ENCODE measurements around the gene PET100. TPM values are rescaled to one million over a fixed set of nuclear protein-coding genes. Genes with fewer than 3 reads are reported as not detected.

The PET100 gene
- polyA plus RNA-seq, 1 donor (not counting 4 experiments of a cell fraction or from before 2014, with no cell fraction given) = 85.8 TPM

GRCh38 chr19:7605490-7606222 is 23.9 kb upstream of the PET100 start:
- peaks cover 3% of the 10 kb centered on the region for H3K4me1 ChIP-seq (ENCODE audit: control insufficient read depth, extremely low read depth, insufficient read depth, low read length)
- DNase-seq (ENCODE audit: low read depth, low spot score) (no peak), FAIRE-seq (no peak)
- TF ChIP-seq EZH2 (IDR thresholded peaks at IDR 0.05; ENCODE audit: low read length) = no peak
- TF ChIP-seq CTCF (optimal IDR thresholded peaks at IDR 0.05 in 1 of 3, IDR thresholded peaks at IDR 0.05 in 1 of 3, conservative IDR thresholded peaks at IDR 0.05 in 1 of 3; ENCODE audit: extremely low read depth in 1 of 3, insufficient read depth in 2 of 3, low read length in 3 of 3) = no peak
- no peaks in the 10 kb centered on the region for H3K27me3 ChIP-seq (ENCODE audit: control insufficient read depth, extremely low read depth, insufficient read depth, low read length)
- H3K4me2 ChIP-seq (ENCODE audit: control insufficient read depth, extremely low read depth, insufficient read depth, low read depth, low read length) = no peak overlapping the region
- peaks cover 2 to 12% of the 10 kb centered on the region in 2 experiments for H3K36me3 ChIP-seq (ENCODE audit: control insufficient read depth in 2 of 2, extremely low read depth in 1 of 2, insufficient read depth in 2 of 2, low read length in 2 of 2)
- H3K27ac ChIP-seq (ENCODE audit: control insufficient read depth, insufficient read depth, low read length) = no peak overlapping the region
- H3K79me2 ChIP-seq (ENCODE audit: control insufficient read depth, insufficient read depth, low read length) = peaks cover 2% of the 10 kb centered on the region
- no peak overlapping the region for H3K4me3 ChIP-seq (ENCODE audit: control insufficient read depth in 2 of 3, extremely low read depth in 1 of 3, insufficient read depth in 2 of 3, low read depth in 1 of 3, low read length in 3 of 3)
- H3K9me1 ChIP-seq (ENCODE audit: control insufficient read depth, extremely low read depth, insufficient read depth, low read length) = no peaks in the 10 kb centered on the region
- dilution Hi-C loops (cut with MboI; ENCODE audit: extremely low pct_ligation_motif_present, low sequenced_read_pairs) = no loop called here
- no peak overlapping the region for H2AFZ ChIP-seq (ENCODE audit: control insufficient read depth, low read length)
- no peak overlapping the region for H3K9ac ChIP-seq (ENCODE audit: control insufficient read depth, extremely low read depth, insufficient read depth, low read length)
- H4K20me1 ChIP-seq (ENCODE audit: control insufficient read depth, extremely low read depth, insufficient read depth, low read length) = no peaks in the 10 kb centered on the region
- no peaks in the 10 kb centered on the region for H3K9me3 ChIP-seq (ENCODE audit: control insufficient read depth, low read depth, low read length)

GRCh38 chr19:7606289-7606688 is 23.3 kb upstream of the PET100 start:
- Histone ChIP-seq H3K9me3 (ENCODE audit: control insufficient read depth, low read depth, low read length) (no peaks in the 10 kb centered on the region), H3K36me3 (ENCODE audit: control insufficient read depth in 2 of 2, extremely low read depth in 1 of 2, insufficient read depth in 2 of 2, low read length in 2 of 2) (peaks cover 8 to 13% of the 10 kb centered on the region in 2 experiments), H3K4me3 (ENCODE audit: control insufficient read depth in 2 of 3, extremely low read depth in 1 of 3, insufficient read depth in 2 of 3, low read depth in 1 of 3, low read length in 3 of 3) (no peak overlapping the region), H3K4me1 (ENCODE audit: control insufficient read depth, extremely low read depth, insufficient read depth, low read length) (peaks cover 3% of the 10 kb centered on the region), H3K9me1 (ENCODE audit: control insufficient read depth, extremely low read depth, insufficient read depth, low read length) (no peaks in the 10 kb centered on the region), H3K27ac (ENCODE audit: control insufficient read depth, insufficient read depth, low read length) (no peak overlapping the region), H2AFZ (ENCODE audit: control insufficient read depth, low read length) (no peak overlapping the region), H3K27me3 (ENCODE audit: control insufficient read depth, extremely low read depth, insufficient read depth, low read length) (no peaks in the 10 kb centered on the region), H3K4me2 (ENCODE audit: control insufficient read depth, extremely low read depth, insufficient read depth, low read depth, low read length) (no peak overlapping the region), H4K20me1 (ENCODE audit: control insufficient read depth, extremely low read depth, insufficient read depth, low read length) (no peaks in the 10 kb centered on the region), H3K79me2 (ENCODE audit: control insufficient read depth, insufficient read depth, low read length) (no peaks in the 10 kb centered on the region), H3K9ac (ENCODE audit: control insufficient read depth, extremely low read depth, insufficient read depth, low read length) (no peak overlapping the region)
- DNase-seq (ENCODE audit: low read depth, low spot score) (no peak), FAIRE-seq (no peak)
- dilution Hi-C loops (cut with MboI; ENCODE audit: extremely low pct_ligation_motif_present, low sequenced_read_pairs) = no loop called here
- TF ChIP-seq CTCF (optimal IDR thresholded peaks at IDR 0.05 in 1 of 3, IDR thresholded peaks at IDR 0.05 in 1 of 3, conservative IDR thresholded peaks at IDR 0.05 in 1 of 3; ENCODE audit: extremely low read depth in 1 of 3, insufficient read depth in 2 of 3, low read length in 3 of 3) (no peak), EZH2 (IDR thresholded peaks at IDR 0.05; ENCODE audit: low read length) (no peak)
